K562 (cell line): ENCODE data around the gene RBM15. TPM values are rescaled to one million over a fixed set of nuclear protein-coding genes. Genes with fewer than 3 reads are reported as not detected.

ENCODE experiments used
- ARID2 ChIP-seq: fragments of 450-650 bp; IDR thresholded peaks from 2 replicates; pipeline ENCODE4 v1.6.1; 2017; ENCODE audit warnings: antibody characterized with exemption, mild to moderate bottlenecking
- CEBPG ChIP-seq, 3 experiments: fragments of 200-800 bp in 1 of 3; sonication (Bioruptor generic) in 1 of 3; sonication (generic) in 1 of 3; formaldehyde crosslinking in 1 of 3; IDR thresholded peaks in 2 of 3; conservative IDR thresholded peaks in 1 of 3; 2 replicates each; pipeline versions ENCODE4 v1.6.1 to v1.8.0; 2016 to 2022; ENCODE audit warnings: missing compliant biosample characterization in 2 of 3, missing genetic modification characterization in 2 of 3, mild to moderate bottlenecking in 1 of 3, missing genetic modification reagents in 1 of 3
- CSDE1 ChIP-seq, 2 experiments: fragments of 450-650 bp; IDR thresholded peaks; 2 replicates each; pipeline ENCODE4 v1.6.1; 2016; ENCODE audit warnings: mild to moderate bottlenecking in 1 of 2
- E2F5 ChIP-seq: sonication (generic); formaldehyde crosslinking; IDR thresholded peaks from 2 replicates; pipeline ENCODE4 v1.8.0; 2022; ENCODE audit warnings: mild to moderate bottlenecking, missing genetic modification reagents
- HOMEZ ChIP-seq: fragments of 250-450 bp; sonication (Bioruptor Pico); IDR thresholded peaks from 2 replicates; pipeline ENCODE4 v1.4.0; 2020; ENCODE audit warnings: mild to moderate bottlenecking, moderate library complexity
- MBD1 ChIP-seq: fragments of 250-450 bp; sonication (Bioruptor Pico); IDR thresholded peaks from 2 replicates; pipeline ENCODE4 v1.8.0; 2022; ENCODE audit warnings: inconsistent platforms
- MYBL2 ChIP-seq, 2 experiments: fragments of 450-650 bp in 1 of 2; sonication (generic) in 1 of 2; formaldehyde crosslinking in 1 of 2; IDR thresholded peaks; 2 replicates each; pipeline versions ENCODE4 v1.6.1 to v1.8.1; 2017 to 2022; ENCODE audit warnings: borderline replicate concordance in 1 of 2, inconsistent platforms in 1 of 2, low read depth in 1 of 2, mild to moderate bottlenecking in 1 of 2, missing genetic modification reagents in 1 of 2, moderate library complexity in 1 of 2
- POLR2B ChIP-seq: fragments of 450-650 bp; IDR thresholded peaks from 2 replicates; pipeline ENCODE4 v1.6.1; 2018; ENCODE audit warnings: low read depth; ENCODE audit not compliant: partially characterized antibody
- RFX5 ChIP-seq: IDR thresholded peaks from 2 replicates; pipeline ENCODE4 v1.6.1; 2011; ENCODE audit warnings: low read depth, mild to moderate bottlenecking, improper control_type of control experiment, low read length
- RREB1 ChIP-seq: fragments of 250-450 bp; sonication (Bioruptor Pico); IDR thresholded peaks from 2 replicates; pipeline ENCODE4 v1.4.0; 2020
- STAT5B ChIP-seq: fragments of 250-450 bp; sonication (Bioruptor Pico); IDR thresholded peaks from 2 replicates; pipeline ENCODE4 v1.8.0; 2021; ENCODE audit warnings: mild to moderate bottlenecking, inconsistent platforms
- TGIF2 ChIP-seq: sonication (generic); formaldehyde crosslinking; IDR thresholded peaks from 2 replicates; pipeline ENCODE4 v1.8.1; 2022; ENCODE audit warnings: mild to moderate bottlenecking, missing genetic modification reagents, moderate library complexity
- TSC22D4 ChIP-seq: fragments of 450-650 bp; IDR thresholded peaks from 2 replicates; pipeline ENCODE4 v1.6.1; 2016; ENCODE audit warnings: missing genetic modification characterization, missing biosample characterization, control low read depth
- ZNF655 ChIP-seq: fragments of 250-450 bp; sonication (Bioruptor Pico); IDR thresholded peaks from 2 replicates; pipeline ENCODE4 v1.5.0; 2021
- polyA plus RNA-seq, 8 experiments: library from polyadenylated mRNA; depleted of rRNA in 4 of 8; stranded (reverse) in 5 of 8; unstranded in 3 of 8; fragments of >200 nt; fragmentation: Nextera tagmentation in 2 of 8; fragmentation: Illumina TruSeq in 1 of 8; extraction: Ambion mirVana in 2 of 8; extraction: Trizol in 1 of 8; gene quantifications; 2 replicates each; pipeline versions ENCODE4 v1.2.1 to v1.2.3, GENCODE V29; 2011 to 2014; ENCODE audit warnings: inconsistent platforms in 1 of 8, missing spikeins in 1 of 8
- total RNA-seq, 7 experiments: library from RNA; depleted of rRNA in 6 of 7; stranded (reverse); fragments of >200 nt in 6 of 7; fragmentation: Illumina TruSeq in 2 of 7; extraction: Trizol in 2 of 7; gene quantifications; 2 replicates each; pipeline versions ENCODE4 v1.2.1 to v1.2.3, GENCODE V29; 2011 to 2021; ENCODE audit warnings: low replicate concordance in 1 of 7

Gene RBM15
- total and polyA plus RNA-seq, 9 of the 15 experiments (the other 6 are each of a cell fraction or from before 2014, with no cell fraction given): 2.4 to 63.4 (median 28.2) TPM

- no peak for TF ChIP-seq RREB1 (CRISPR knock-in tag)
- no peak for TF ChIP-seq MBD1
- peak in 1 of 2 experiments; percentile 67; a peak in 2 of 4 replicates for TF ChIP-seq CSDE1 (IDR thresholded peaks at IDR 0.05)
- TF ChIP-seq POLR2B: peak; percentile 98
- TF ChIP-seq RFX5: no peak
- no peak for TF ChIP-seq CEBPG (CRISPR knock-in tag; IDR thresholded peaks at IDR 0.05)
- TF ChIP-seq CEBPG (tag; conservative IDR thresholded peaks at IDR 0.05 in 1 of 2, IDR thresholded peaks at IDR 0.05 in 1 of 2): no peak
- TF ChIP-seq ARID2: no peak
- no peak for TF ChIP-seq HOMEZ (CRISPR knock-in tag)
- no peak for TF ChIP-seq E2F5 (CRISPR knock-in tag)
- TF ChIP-seq TGIF2 (CRISPR knock-in tag): no peak
- no peak for TF ChIP-seq STAT5B
- no peak for TF ChIP-seq ZNF655 (CRISPR knock-in tag)
- no peak for TF ChIP-seq TSC22D4 (tag)
- TF ChIP-seq MYBL2 (IDR thresholded peaks at IDR 0.05; ENCODE audit: low read depth): no peak
- TF ChIP-seq MYBL2 (CRISPR knock-in tag; IDR thresholded peaks at IDR 0.05; ENCODE audit: borderline replicate concordance): no peak
Observed at GRCh38 chr1:110339407-110340206, 430 bp downstream of the RBM15 start (continued).
